ENCODE results near the gene HNRNPH2. TPM values are rescaled to one million over a fixed set of nuclear protein-coding genes. Genes with fewer than 3 reads are reported as not detected.

Gene HNRNPH2
- total RNA-seq, 3 donors from 2014 or later = 48.5 to 83.9 (median 66.2) TPM

DNA sequence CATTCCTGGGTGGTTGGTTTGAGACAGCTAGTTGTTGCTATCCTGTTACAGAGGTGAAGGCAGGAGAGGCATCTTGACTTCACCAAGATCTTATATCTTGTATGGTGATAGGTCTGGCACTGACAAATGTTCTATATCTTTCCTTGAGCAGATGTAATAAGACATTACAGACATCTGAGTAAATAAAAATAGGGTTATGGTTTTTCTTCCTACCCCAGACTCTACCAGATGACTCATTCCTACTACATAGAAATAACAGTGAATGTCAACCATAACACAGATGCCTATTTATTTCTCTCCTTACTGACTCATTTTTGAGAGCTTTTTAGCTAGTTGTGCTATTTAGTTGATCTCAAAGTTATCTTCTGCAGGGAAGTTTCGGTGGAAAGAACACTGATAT, 21.9 kb downstream of the HNRNPH2 start:
- peaks cover 0 to 21% of the 10 kb centered on the region in 2 donors for H3K9me3 ChIP-seq
- H3K36me3 ChIP-seq = no peaks in the 10 kb centered on the region
- TF ChIP-seq POLR2AphosphoS5 (IDR thresholded peaks at IDR 0.05) = no peak
- TF ChIP-seq, protein P1, sequence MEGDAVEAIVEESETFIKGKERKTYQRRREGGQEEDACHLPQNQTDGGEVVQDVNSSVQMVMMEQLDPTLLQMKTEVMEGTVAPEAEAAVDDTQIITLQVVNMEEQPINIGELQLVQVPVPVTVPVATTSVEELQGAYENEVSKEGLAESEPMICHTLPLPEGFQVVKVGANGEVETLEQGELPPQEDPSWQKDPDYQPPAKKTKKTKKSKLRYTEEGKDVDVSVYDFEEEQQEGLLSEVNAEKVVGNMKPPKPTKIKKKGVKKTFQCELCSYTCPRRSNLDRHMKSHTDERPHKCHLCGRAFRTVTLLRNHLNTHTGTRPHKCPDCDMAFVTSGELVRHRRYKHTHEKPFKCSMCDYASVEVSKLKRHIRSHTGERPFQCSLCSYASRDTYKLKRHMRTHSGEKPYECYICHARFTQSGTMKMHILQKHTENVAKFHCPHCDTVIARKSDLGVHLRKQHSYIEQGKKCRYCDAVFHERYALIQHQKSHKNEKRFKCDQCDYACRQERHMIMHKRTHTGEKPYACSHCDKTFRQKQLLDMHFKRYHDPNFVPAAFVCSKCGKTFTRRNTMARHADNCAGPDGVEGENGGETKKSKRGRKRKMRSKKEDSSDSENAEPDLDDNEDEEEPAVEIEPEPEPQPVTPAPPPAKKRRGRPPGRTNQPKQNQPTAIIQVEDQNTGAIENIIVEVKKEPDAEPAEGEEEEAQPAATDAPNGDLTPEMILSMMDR (IDR thresholded peaks at IDR 0.05) = no peak
- TF ChIP-seq POLR2A (IDR thresholded peaks at IDR 0.05) = no peak
- no peak for DNase-seq (ENCODE audit: low spot score in 2 of 2)
- no peaks in the 10 kb centered on the region for H3K4me1 ChIP-seq
- H3K27ac ChIP-seq = peak overlapping the region in 1 of 2 donors; percentile 32
- intact Hi-C loops (cut with DNase I; ENCODE audit: low total_unique reads) = no loop called here
- H3K27me3 ChIP-seq = peaks cover 0 to 6% of the 10 kb centered on the region in 2 donors
- H3K4me3 ChIP-seq = no peak overlapping the region

DNA sequence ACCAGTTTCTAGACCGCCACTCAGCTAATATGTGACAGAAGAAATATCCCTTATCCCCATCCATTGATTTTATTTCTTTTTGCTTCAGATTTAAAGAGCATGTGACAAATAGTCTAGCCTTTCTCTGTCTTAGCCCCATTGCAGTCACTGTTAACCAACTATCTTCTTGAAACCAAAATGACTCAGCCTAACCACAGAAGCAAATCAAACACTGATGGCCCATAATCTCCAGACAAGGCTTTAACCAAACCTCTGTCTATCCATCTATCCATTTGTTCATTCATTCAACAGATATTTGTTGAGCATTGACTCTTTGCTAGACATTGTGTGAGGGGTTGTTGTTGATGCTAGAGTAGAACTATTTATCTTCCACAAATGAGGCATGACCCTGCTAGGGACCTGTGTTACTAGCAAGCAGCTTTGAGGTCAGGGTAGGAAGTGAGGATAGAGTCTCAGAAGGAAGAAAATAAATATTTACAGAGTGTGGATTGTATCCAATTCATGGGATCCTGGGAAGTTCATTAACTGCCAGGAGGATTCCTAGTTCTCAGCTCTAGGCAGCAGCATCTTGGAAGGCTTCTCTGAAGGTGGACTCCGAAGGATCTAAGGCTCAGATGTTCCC, 22.5 kb downstream of the HNRNPH2 start:
- no peak overlapping the region for H3K27ac ChIP-seq

DNA sequence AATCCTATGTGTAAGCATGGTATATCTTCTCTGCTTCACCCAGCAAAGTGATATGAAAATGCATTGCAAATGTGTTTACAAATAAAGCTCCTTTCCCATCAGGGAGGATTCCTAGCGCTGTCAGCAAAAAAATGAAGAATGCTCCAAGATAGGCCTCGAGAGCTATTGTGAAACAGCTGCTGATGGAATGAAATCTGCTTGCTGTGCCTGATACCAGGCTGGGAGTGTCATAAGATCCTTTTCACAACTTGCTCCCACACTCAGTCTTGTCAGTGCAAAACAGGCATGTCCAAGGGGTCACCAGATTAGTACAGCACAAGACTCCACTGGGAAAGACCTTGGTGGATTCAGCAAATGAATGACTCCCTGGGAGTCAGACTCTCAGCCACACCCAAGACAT, 34.1 kb downstream of the HNRNPH2 start:
- peaks cover 0 to 14% of the 10 kb centered on the region in 2 donors for H3K27me3 ChIP-seq
- no peak overlapping the region for H3K27ac ChIP-seq
- no peak for TF ChIP-seq POLR2AphosphoS5 (IDR thresholded peaks at IDR 0.05)
- no peak for TF ChIP-seq POLR2A (IDR thresholded peaks at IDR 0.05)
- TF ChIP-seq, protein P1 (IDR thresholded peaks at IDR 0.05) = no peak
- H3K4me3 ChIP-seq = no peak overlapping the region
- H3K36me3 ChIP-seq = no peaks in the 10 kb centered on the region
- intact Hi-C loops (cut with DNase I; ENCODE audit: low total_unique reads) = no loop called here
- H3K9me3 ChIP-seq = no peaks in the 10 kb centered on the region
- DNase-seq (ENCODE audit: low spot score in 2 of 2) = no peak
- no peaks in the 10 kb centered on the region for H3K4me1 ChIP-seq

More for the DNA sequence above, 22.5 kb downstream of the HNRNPH2 start:
- Histone ChIP-seq H3K27me3 (peaks cover 0 to 6% of the 10 kb centered on the region in 2 donors), H3K36me3 (no peaks in the 10 kb centered on the region), H3K4me3 (no peak overlapping the region), H3K9me3 (peaks cover 0 to 21% of the 10 kb centered on the region in 2 donors), H3K4me1 (no peaks in the 10 kb centered on the region)
- intact Hi-C loops (cut with DNase I; ENCODE audit: low total_unique reads) = no loop called here
- DNase-seq (ENCODE audit: low spot score in 2 of 2) = no peak
- TF ChIP-seq, protein P1 (IDR thresholded peaks at IDR 0.05) = no peak
- TF ChIP-seq POLR2AphosphoS5 (IDR thresholded peaks at IDR 0.05) = no peak
- TF ChIP-seq POLR2A (IDR thresholded peaks at IDR 0.05) = no peak

DNA sequence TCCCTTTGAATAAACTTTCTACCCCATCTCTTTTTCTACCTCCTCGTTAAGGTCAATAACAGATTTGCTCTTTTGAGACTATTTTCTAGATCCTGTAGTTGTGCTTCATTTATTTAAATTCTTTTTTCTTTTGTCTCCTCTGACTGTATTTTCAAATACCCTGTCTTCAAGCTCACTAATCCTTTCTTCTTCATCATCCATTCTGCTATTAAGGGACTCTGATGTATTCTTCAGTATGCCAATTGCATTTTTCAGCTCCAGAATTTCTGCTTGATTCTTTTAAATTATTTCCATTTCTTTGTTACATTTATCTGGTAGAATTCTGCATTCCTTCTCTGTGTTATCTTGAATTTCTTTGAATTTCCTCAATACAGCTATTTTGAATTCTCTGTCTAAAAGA, 41.3 kb downstream of the HNRNPH2 start:
- TF ChIP-seq POLR2A (IDR thresholded peaks at IDR 0.05) = no peak
- TF ChIP-seq POLR2AphosphoS5 (IDR thresholded peaks at IDR 0.05) = no peak
- TF ChIP-seq, protein P1 (IDR thresholded peaks at IDR 0.05) = no peak
- Histone ChIP-seq H3K4me3 (no peak overlapping the region), H3K36me3 (no peaks in the 10 kb centered on the region), H3K27me3 (no peaks in the 10 kb centered on the region), H3K27ac (no peak overlapping the region), H3K4me1 (no peaks in the 10 kb centered on the region), H3K9me3 (peaks cover 0 to 9% of the 10 kb centered on the region in 2 donors)
- intact Hi-C loops (cut with DNase I; ENCODE audit: low total_unique reads) = no loop called here
- DNase-seq (ENCODE audit: low spot score in 2 of 2) = no peak

DNA sequence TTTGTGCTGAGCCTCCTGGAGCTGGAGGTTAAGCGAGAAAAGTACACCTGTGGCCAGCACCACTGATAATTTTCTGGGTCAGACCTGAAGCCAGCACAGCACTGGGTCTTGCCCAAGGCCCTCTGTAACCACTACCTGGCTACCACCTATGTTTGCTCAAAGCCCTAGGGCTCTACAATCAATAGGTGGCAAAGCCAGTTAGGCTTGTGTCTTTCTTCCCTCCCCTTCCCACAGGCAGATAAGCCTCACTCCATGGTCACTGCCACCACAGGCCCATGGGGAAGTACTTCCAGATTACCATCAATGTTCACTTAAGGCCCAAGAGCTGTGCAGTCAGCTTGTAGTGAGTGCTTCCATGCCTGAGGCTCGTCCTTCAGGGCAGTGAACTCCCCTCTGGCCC, 42.1 kb downstream of the HNRNPH2 start:
- intact Hi-C loops (cut with DNase I; ENCODE audit: low total_unique reads) = loop anchor here (10.0 kb wide), 1 partner anchor 405 kb away; no protein-coding TSS in a partner anchor
- Histone ChIP-seq H3K9me3 (peaks cover 0 to 9% of the 10 kb centered on the region in 2 donors), H3K36me3 (no peaks in the 10 kb centered on the region), H3K27ac (no peak overlapping the region), H3K27me3 (no peaks in the 10 kb centered on the region), H3K4me1 (no peaks in the 10 kb centered on the region), H3K4me3 (no peak overlapping the region)
- TF ChIP-seq, protein P1 (IDR thresholded peaks at IDR 0.05) = no peak
- TF ChIP-seq POLR2A (IDR thresholded peaks at IDR 0.05) (no peak), POLR2AphosphoS5 (IDR thresholded peaks at IDR 0.05) (no peak)
- DNase-seq (ENCODE audit: low spot score in 2 of 2) = no peak

Measured in breast epithelium (tissue), 4 donors.